Ovary (tissue), 9 donors: Measurements from ENCODE around the gene HIPK2. TPM values are rescaled to one million over a fixed set of nuclear protein-coding genes. Genes with fewer than 3 reads are reported as not detected.
"Not testable (repeated sequence)": the region's sequence is repeated elsewhere in the genome, so short reads cannot be mapped to it uniquely, and the experiment has no call there.

Experiments
- DNase-seq, 5 donors: peaks; one replicate each; pipeline ENCODE4 v3.0.0-alpha.2; 2019 to 2020
- H3K27ac ChIP-seq, 2 donors: fragments of 200-600 bp; one replicate each; pipeline versions ENCODE4 v1.5.1 to v1.8.0; 2019 to 2022
- H3K27me3 ChIP-seq: fragments of 200-600 bp; one replicate; pipeline ENCODE4 v1.8.0; 2022
- H3K36me3 ChIP-seq: fragments of 200-600 bp; sonication (generic); one replicate; pipeline ENCODE4 v1.5.1; 2019
- H3K4me1 ChIP-seq: one replicate; pipeline ENCODE4 v1.8.1; 2013; ENCODE audit warnings: mild to moderate bottlenecking, moderate library complexity; ENCODE audit not compliant: insufficient read depth
- H3K4me3 ChIP-seq: fragments of 200-600 bp; sonication (generic); one replicate; pipeline ENCODE4 v1.5.1; 2017
- H3K9me3 ChIP-seq, 2 donors: fragments of 200-600 bp in 1 of 2; sonication (generic) in 1 of 2; one replicate each; pipeline versions ENCODE4 v1.5.1 to v1.8.1; 2013 to 2019; ENCODE audit warnings: mild to moderate bottlenecking in 1 of 2, moderate library complexity in 1 of 2
- EP300 ChIP-seq: sonication (generic); formaldehyde crosslinking; IDR thresholded peaks from one replicate; pipeline ENCODE4 v1.6.1; 2017; ENCODE audit warnings: antibody characterized with exemption
- POLR2A ChIP-seq: fragments of 450-650 bp; IDR thresholded peaks from one replicate; pipeline ENCODE4 v1.6.1; 2017; ENCODE audit warnings: antibody characterized with exemption, mild to moderate bottlenecking, moderate library complexity
- WGBS, 3 donors: extraction: QIAGEN DNeasy Blood & Tissue Kit in 1 of 3; methylation state at CpG; one replicate each; pipeline versions ENCODE4 v1.1.5 to v1.1.7; 2013 to 2017; 5-methylcytosine and 5-hydroxymethylcytosine counted together
- intact Hi-C, 4 donors: fragments of 100-400 bp; cut with DNase I; formaldehyde crosslinking; loops; one replicate each; pipeline versions ENCODE4 v1.11.0 to v1.15.1; 2022 to 2023
- polyA plus RNA-seq, 2 donors: library from polyadenylated mRNA; stranded (reverse); fragments of 200-250 nt in 1 of 2; fragments of 350-450 nt in 1 of 2; fragmentation: Illumina TruSeq in 1 of 2; extraction: RNeasy Lipid Tissue Mini Kit (QIAGEN cat#74804) in 1 of 2; gene quantifications; one replicate each; pipeline ENCODE4 v1.2.3, GENCODE V29; 2013 to 2014
- total RNA-seq, 7 donors: library from RNA; depleted of rRNA in 2 of 7; stranded (reverse); fragments of >200 nt in 2 of 7; fragmentation: NEBNext Ultra II Directional in 3 of 7; extraction: Animal tissue kit (Norgen Biotek cat#: 25700) in 3 of 7; gene quantifications; one replicate each; pipeline versions ENCODE4 v1.1.0 to v1.2.4, GENCODE V29; 2016 to 2023
- TF ChIP-seq, protein P1 (sequence below), 3 donors: fragments of 450-650 bp in 2 of 3; fragments of 200-600 bp in 1 of 3; IDR thresholded peaks; one replicate each; pipeline versions ENCODE4 v1.5.1 to v1.8.0; 2016 to 2022; ENCODE audit warnings: antibody characterized with exemption in 3 of 3, mild to moderate bottlenecking in 1 of 3
- donor health status: DM: no; HTN: no; CAD: no; lungs with moderate emphysema.
- donor health status: DM: no; HTN: no; CAD: no.
- donor health status: Bipolar disorder and iron deficiency.
- donor health status: DM: yes; HTN: yes; CAD: no.
- donor health status: DM: no; HTN: no; CAD: no.
- donor health status: DM: yes; HTN: yes; CAD: no.

Gene HIPK2
- total and polyA plus RNA-seq, 9 donors, result 7.3 to 38.4 (median 28.1) TPM

DNA sequence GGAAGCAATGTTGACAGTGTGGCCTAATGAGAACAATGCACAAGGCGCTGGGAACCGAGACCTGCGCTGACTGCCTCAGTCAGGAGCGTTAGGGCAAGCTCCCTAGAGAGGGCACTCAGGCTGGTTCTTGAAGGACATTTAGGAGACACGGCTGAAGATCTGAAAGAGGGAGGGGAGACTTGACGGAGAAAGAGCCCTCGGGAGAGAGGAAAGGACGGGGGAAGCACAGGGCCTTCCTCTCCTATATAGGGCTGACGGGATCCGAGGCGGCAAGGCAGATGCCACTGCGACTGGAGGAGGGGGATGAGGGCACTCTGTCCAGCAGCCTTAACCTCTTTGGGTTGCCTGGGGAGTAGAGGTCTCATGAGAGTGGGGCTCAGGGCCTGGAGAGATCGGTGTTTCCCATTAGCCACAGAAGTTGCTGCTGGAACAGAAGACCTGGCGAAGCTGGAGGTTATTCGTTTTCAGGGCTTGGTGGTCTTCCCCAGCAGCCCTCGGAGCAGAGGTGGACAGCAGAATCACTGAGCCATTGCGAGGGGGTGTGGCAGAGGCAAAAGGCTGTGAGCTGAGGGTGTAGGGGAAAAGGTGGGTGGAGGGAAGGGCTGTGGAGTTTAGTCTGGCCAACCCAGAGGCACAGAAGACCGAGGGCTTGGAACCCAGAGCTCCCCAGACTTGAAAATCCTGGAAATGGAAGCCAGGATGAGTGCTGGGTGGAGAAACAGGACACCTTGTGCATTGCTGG is 218.3 kb downstream of the HIPK2 start:
- peak in 1 of 5 donors; percentile 1 for DNase-seq
- Histone ChIP-seq H3K9me3 (no peaks in the 10 kb centered on the region), H3K36me3 (no peaks in the 10 kb centered on the region), H3K4me1 (no peaks in the 10 kb centered on the region), H3K4me3 (no peak overlapping the region), H3K27me3 (no peaks in the 10 kb centered on the region), H3K27ac (no peak overlapping the region)
- WGBS, 3 donors, result 71 to 80% (median 77%) methylated on average over 18 of the region's 18 CpGs
- intact Hi-C loops, result no loop called here
- TF ChIP-seq POLR2A, result no peak
- TF ChIP-seq EP300, result no peak
- TF ChIP-seq, protein P1, sequence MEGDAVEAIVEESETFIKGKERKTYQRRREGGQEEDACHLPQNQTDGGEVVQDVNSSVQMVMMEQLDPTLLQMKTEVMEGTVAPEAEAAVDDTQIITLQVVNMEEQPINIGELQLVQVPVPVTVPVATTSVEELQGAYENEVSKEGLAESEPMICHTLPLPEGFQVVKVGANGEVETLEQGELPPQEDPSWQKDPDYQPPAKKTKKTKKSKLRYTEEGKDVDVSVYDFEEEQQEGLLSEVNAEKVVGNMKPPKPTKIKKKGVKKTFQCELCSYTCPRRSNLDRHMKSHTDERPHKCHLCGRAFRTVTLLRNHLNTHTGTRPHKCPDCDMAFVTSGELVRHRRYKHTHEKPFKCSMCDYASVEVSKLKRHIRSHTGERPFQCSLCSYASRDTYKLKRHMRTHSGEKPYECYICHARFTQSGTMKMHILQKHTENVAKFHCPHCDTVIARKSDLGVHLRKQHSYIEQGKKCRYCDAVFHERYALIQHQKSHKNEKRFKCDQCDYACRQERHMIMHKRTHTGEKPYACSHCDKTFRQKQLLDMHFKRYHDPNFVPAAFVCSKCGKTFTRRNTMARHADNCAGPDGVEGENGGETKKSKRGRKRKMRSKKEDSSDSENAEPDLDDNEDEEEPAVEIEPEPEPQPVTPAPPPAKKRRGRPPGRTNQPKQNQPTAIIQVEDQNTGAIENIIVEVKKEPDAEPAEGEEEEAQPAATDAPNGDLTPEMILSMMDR (IDR thresholded peaks at IDR 0.05), result no peak

DNA sequence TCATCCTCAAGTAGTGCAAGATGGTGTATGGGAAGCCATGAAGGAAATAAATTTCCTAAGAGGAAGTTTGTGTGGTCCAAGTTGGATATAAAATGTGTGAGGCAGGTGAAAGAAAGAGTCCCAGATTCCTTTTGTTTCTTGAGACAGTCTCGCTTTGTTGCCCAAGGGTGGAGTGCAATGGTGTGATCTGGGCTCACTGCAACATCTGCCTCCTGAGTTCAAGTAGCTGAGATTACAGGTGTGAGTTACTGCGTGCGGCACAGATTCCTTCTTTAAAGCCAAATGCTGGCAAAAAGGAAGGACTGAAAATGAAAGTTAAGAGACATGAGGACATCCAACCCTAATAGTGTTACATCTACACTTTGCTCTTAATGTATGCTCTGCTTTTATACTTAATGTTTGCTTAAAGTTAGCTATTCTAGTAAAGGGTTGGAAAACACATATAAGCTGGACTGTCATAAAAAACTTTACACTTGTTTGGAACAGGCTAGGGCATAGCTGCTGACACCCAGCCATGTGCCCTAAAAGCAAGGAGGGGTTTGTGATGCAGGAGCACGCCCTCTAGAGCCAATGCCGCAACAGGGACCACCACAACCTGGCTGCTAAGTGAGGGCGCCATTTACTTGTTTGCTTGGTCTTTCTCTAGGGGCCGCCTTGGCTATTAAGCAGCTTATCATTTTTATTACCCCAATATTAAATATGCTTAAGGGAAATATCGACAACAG is 219.8 kb downstream of the HIPK2 start:
- intact Hi-C loops, result no loop called here
- Histone ChIP-seq H3K4me1 (no peaks in the 10 kb centered on the region), H3K27me3 (no peaks in the 10 kb centered on the region), H3K27ac (no peak overlapping the region), H3K9me3 (no peaks in the 10 kb centered on the region), H3K36me3 (no peaks in the 10 kb centered on the region), H3K4me3 (no peak overlapping the region)
- no peak for DNase-seq
- 62 to 76% (median 67%) methylated on average over 8 of the region's 8 CpGs for WGBS, 3 donors
- TF ChIP-seq EP300, result no peak
- TF ChIP-seq, protein P1 (IDR thresholded peaks at IDR 0.05), result no peak
- TF ChIP-seq POLR2A, result no peak

GRCh38 chr7:139553991-139554700 is 223.7 kb downstream of the HIPK2 start:
- WGBS, 3 donors, result 82 to 91% (median 86%) methylated on average over 8 of the region's 8 CpGs
- H3K36me3 ChIP-seq, H3K4me3 ChIP-seq, H3K27me3 ChIP-seq, H3K27ac ChIP-seq, intact Hi-C loops, DNase-seq, H3K4me1 ChIP-seq, H3K9me3 ChIP-seq: not testable (repeated sequence)

GRCh38 chr7:139548302-139549028 is 229.3 kb downstream of the HIPK2 start:
- H3K27ac ChIP-seq, result no peak overlapping the region
- intact Hi-C loops, result no loop called here
- H3K36me3 ChIP-seq, result no peaks in the 10 kb centered on the region
- WGBS, 3 donors, result 86 to 96% (median 90%) methylated on average over 5 of the region's 5 CpGs
- H3K4me3 ChIP-seq, result no peak overlapping the region
- H3K27me3 ChIP-seq, result no peaks in the 10 kb centered on the region
- no peak for TF ChIP-seq POLR2A
- TF ChIP-seq EP300, result no peak
- TF ChIP-seq, protein P1 (IDR thresholded peaks at IDR 0.05), result no peak
- H3K9me3 ChIP-seq, result no peaks in the 10 kb centered on the region
- H3K4me1 ChIP-seq, result no peaks in the 10 kb centered on the region
- DNase-seq, result no peak
